GM12878 (cell line): ENCODE measurements around the gene ASIC4. TPM values are rescaled to one million over a fixed set of nuclear protein-coding genes. Genes with fewer than 3 reads are reported as not detected.

Experiments used
- ATAC-seq: fragments of 200-7000 bp; cut with Tn5 transposase; 3 replicates; pipeline ENCODE4 v1.9.1; 2020; ENCODE audit warnings: mild to moderate bottlenecking, moderate library complexity
- BruUV-seq: library from RNA; stranded (reverse); fragments of 400-500 nt; replicated peaks from 2 replicates; lab custom pipeline; 2021; lab: Mats Ljungman, UMichigan
- CTCF ChIA-PET: fragments of 300-600 bp; sonication (Branson Sonifier 250); formaldehyde crosslinking; extraction: SDS; loops from one replicate; lab custom pipeline; 2021; ENCODE audit warnings: inconsistent platforms; lab: Yijun Ruan, JAX
- POLR2A ChIA-PET: fragments of 350-600 bp; formaldehyde crosslinking; extraction: SDS; loops from one replicate; lab custom pipeline; 2021; ENCODE audit warnings: inconsistent platforms; lab: Charles Lee
- RAD21 ChIA-PET: fragments of 300-600 bp; sonication (Branson Sonifier 250); formaldehyde crosslinking; loops from one replicate; lab custom pipeline; 2023; ENCODE audit warnings: antibody characterized with exemption; ENCODE audit not compliant: unreplicated experiment; lab: Charles Lee
- SMC1A ChIA-PET: fragments of 300-600 bp; sonication (Branson Sonifier 250); formaldehyde crosslinking; loops from one replicate; lab custom pipeline; 2023; ENCODE audit not compliant: unreplicated experiment, uncharacterized antibody; lab: Charles Lee
- DNase-seq: peaks from one replicate; pipeline ENCODE4 v3.0.0-alpha.2; 2011; ENCODE audit warnings: low read depth, low spot score
- FAIRE-seq: peaks from 3 replicates; lab custom pipeline; 2011; peaks lifted over from hg19 to GRCh38; lab: Jason Lieb, UNC
- H2AFZ ChIP-seq: 2 replicates; pipeline ENCODE4 v1.6.0; 2011; ENCODE audit warnings: low read depth, low read length, control low read depth; ENCODE audit not compliant: control insufficient read depth
- H3K27ac ChIP-seq: 2 replicates; pipeline ENCODE4 v1.5.1; 2011; ENCODE audit warnings: control low read depth; ENCODE audit not compliant: control insufficient read depth, insufficient read depth
- H3K27me3 ChIP-seq, 2 experiments: replicated peaks in 1 of 2; 2 replicates each; pipeline versions ENCODE4 v1.6.0 to v1.6.1; 2011; ENCODE audit warnings: low read length in 1 of 2; ENCODE audit not compliant: control insufficient read depth in 2 of 2, insufficient read depth in 2 of 2
- H3K36me3 ChIP-seq, 2 experiments: 2 replicates each; pipeline ENCODE4 v1.5.1; 2011; ENCODE audit warnings: low read length in 1 of 2; ENCODE audit not compliant: control insufficient read depth in 2 of 2, insufficient read depth in 2 of 2
- H3K4me1 ChIP-seq: 2 replicates; pipeline ENCODE4 v1.6.1; 2011; ENCODE audit warnings: mild to moderate bottlenecking, low read length, moderate library complexity, mixed read lengths; ENCODE audit not compliant: control insufficient read depth, insufficient read depth
- H3K4me2 ChIP-seq: 2 replicates; pipeline ENCODE4 v1.6.0; 2011; ENCODE audit warnings: control low read depth; ENCODE audit not compliant: control insufficient read depth, insufficient read depth
- H3K4me3 ChIP-seq: fragments of 200-600 bp; sonication (generic); 2 replicates; pipeline ENCODE4 v1.5.1; 2016
- H3K79me2 ChIP-seq: 2 replicates; pipeline ENCODE4 v1.6.0; 2011; ENCODE audit warnings: low read length; ENCODE audit not compliant: control insufficient read depth, insufficient read depth
- H3K9ac ChIP-seq: 2 replicates; pipeline ENCODE4 v1.8.0; 2011; ENCODE audit warnings: low read length, control low read depth, mixed read lengths; ENCODE audit not compliant: control insufficient read depth, insufficient read depth
- H3K9me3 ChIP-seq: replicated peaks from 3 replicates; pipeline ENCODE4 v1.5.1; 2011; ENCODE audit warnings: mild to moderate bottlenecking, low read length; ENCODE audit not compliant: control insufficient read depth, insufficient read depth
- H4K20me1 ChIP-seq: 2 replicates; pipeline ENCODE4 v1.6.0; 2011; ENCODE audit not compliant: control insufficient read depth, insufficient read depth
- ETV6 ChIP-seq, 2 experiments: fragments of 450-650 bp in 1 of 2; IDR thresholded peaks in 1 of 2; conservative IDR thresholded peaks in 1 of 2; 2 replicates each; pipeline ENCODE4 v1.6.1; 2014; ENCODE audit warnings: antibody characterized with exemption in 1 of 2, borderline replicate concordance in 1 of 2, low read depth in 1 of 2, mild to moderate bottlenecking in 1 of 2, moderate library complexity in 1 of 2
- WGBS: methylation state at CpG from one replicate; pipeline ENCODE4 v1.1.6; 2016; ENCODE audit warnings: low lambda C conversion rate; ENCODE audit not compliant: insufficient replicate concordance, insufficient coverage; ENCODE audit errors: missing lambda C conversion rate; 5-methylcytosine and 5-hydroxymethylcytosine counted together
- in situ Hi-C: fragments of 300-500 bp; cut with MboI; formaldehyde crosslinking; loops from 9 replicates; pipeline ENCODE4 v1.14.3; 2018; ENCODE audit warnings: mixed read lengths
- intact Hi-C: fragments of 100-400 bp; cut with micrococcal nuclease; formaldehyde crosslinking; loops from one replicate; pipeline ENCODE4 v1.14.2; 2022; ENCODE audit not compliant: unreplicated experiment
- polyA plus RNA-seq, 11 experiments: library from polyadenylated mRNA; depleted of rRNA in 4 of 11; unstranded in 6 of 11; stranded (reverse) in 5 of 11; fragments of >200 nt; fragmentation: Nextera tagmentation in 4 of 11; fragmentation: Illumina TruSeq in 1 of 11; extraction: Ambion mirVana in 4 of 11; extraction: Trizol in 1 of 11; gene quantifications; 1 replicate in 1 of 11; 2 replicates in 10 of 11; pipeline versions ENCODE4 v1.2.1 to v1.2.3, GENCODE V29; 2011 to 2016; ENCODE audit warnings: inconsistent platforms in 2 of 11, missing spikeins in 2 of 11, low read depth in 1 of 11
- total RNA-seq, 4 experiments: library from RNA; depleted of rRNA in 3 of 4; stranded (reverse); fragments of >200 nt in 3 of 4; fragmentation: Illumina TruSeq in 1 of 4; extraction: Trizol in 1 of 4; gene quantifications; 2 replicates each; pipeline versions ENCODE4 v1.2.1 to v1.2.3, GENCODE V29; 2013 to 2021
- TF ChIP-seq, protein P1 (sequence below), 3 experiments: IDR thresholded peaks in 2 of 3; conservative IDR thresholded peaks in 1 of 3; 2 replicates each; pipeline ENCODE4 v1.5.1; 2011; ENCODE audit warnings: low read depth in 3 of 3, low read length in 3 of 3, mild to moderate bottlenecking in 3 of 3, control low read depth in 2 of 3, moderate library complexity in 2 of 3, inconsistent platforms in 1 of 3, mixed read lengths in 1 of 3; ENCODE audit not compliant: control insufficient read depth in 2 of 3, insufficient read depth in 1 of 3; ENCODE audit errors: extremely low read depth in 1 of 3

ASIC4 gene
- total and polyA plus RNA-seq, 10 of the 15 experiments (the other 5 are each of a cell fraction or from before 2014, with no cell fraction given), result 0.01 TPM; not detected in 9

DNA sequence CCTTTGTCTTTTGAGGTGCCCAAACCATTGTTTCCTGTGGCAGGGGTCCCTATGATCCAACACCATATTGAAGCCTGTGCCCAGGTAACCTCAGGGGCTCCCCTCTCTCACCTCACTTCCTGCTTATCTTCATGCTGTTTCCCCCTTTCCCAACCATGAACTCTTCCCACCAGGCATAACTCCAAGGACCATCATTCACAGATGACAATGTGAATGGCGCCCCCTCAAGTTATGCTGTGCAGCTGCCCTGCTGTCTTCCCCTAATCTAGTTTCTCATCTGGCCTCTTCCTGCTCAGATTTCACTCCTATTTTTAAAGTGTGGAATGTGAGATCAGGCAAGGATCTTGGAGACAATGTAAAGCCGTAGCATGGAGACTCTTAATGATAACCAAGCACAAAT is 14.1 kb upstream of the ASIC4 start:
- intact Hi-C loops, result no loop called here
- TF ChIP-seq ETV6 (conservative IDR thresholded peaks at IDR 0.05 in 1 of 2, IDR thresholded peaks at IDR 0.05 in 1 of 2; ENCODE audit: borderline replicate concordance in 1 of 2, low read depth in 1 of 2), result no peak
- TF ChIP-seq, protein P1, sequence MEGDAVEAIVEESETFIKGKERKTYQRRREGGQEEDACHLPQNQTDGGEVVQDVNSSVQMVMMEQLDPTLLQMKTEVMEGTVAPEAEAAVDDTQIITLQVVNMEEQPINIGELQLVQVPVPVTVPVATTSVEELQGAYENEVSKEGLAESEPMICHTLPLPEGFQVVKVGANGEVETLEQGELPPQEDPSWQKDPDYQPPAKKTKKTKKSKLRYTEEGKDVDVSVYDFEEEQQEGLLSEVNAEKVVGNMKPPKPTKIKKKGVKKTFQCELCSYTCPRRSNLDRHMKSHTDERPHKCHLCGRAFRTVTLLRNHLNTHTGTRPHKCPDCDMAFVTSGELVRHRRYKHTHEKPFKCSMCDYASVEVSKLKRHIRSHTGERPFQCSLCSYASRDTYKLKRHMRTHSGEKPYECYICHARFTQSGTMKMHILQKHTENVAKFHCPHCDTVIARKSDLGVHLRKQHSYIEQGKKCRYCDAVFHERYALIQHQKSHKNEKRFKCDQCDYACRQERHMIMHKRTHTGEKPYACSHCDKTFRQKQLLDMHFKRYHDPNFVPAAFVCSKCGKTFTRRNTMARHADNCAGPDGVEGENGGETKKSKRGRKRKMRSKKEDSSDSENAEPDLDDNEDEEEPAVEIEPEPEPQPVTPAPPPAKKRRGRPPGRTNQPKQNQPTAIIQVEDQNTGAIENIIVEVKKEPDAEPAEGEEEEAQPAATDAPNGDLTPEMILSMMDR (IDR thresholded peaks at IDR 0.05 in 2 of 3, conservative IDR thresholded peaks at IDR 0.05 in 1 of 3; ENCODE audit: control insufficient read depth in 2 of 3, extremely low read depth in 1 of 3, insufficient read depth in 1 of 3, low read depth in 3 of 3, low read length in 3 of 3), result peak; percentile 5 to 38 (median 25); a peak in 2 of 6 replicates
- ChIA-PET SMC1A (interaction anchor here (4.0 kb wide), 1 partner anchor 28 kb away, joined by 22 read pairs; no protein-coding TSS in a partner anchor), RAD21 (interaction anchor here (0.9 to 2.0 kb wide), 2 partner anchors 30 to 189 kb away, joined by 3 to 6 read pairs; no protein-coding TSS in a partner anchor), CTCF (interaction anchor here (0.8 to 11.4 kb wide), 10 partner anchors 8 to 143 kb away, joined by 3 to 224 read pairs (median 4); partner anchors contain the start of genes CHPF and TMEM198), POLR2A (interaction anchor here (0.6 to 2.1 kb wide), 2 partner anchors 112 to 1041 kb away, joined by 3 to 15 read pairs; partner anchors contain the start of gene DNPEP)
- H3K4me2 ChIP-seq, result peak overlapping the region; percentile 93
- H4K20me1 ChIP-seq, result no peaks in the 10 kb centered on the region
- in situ Hi-C loops, result no loop called here
- H3K4me3 ChIP-seq, result peak overlapping the region; percentile 83; the same call in 1 of the 2 replicates
- DNase-seq (no peak), ATAC-seq (no peak), FAIRE-seq (no peak)
- 72% methylated on average over 2 of the region's 2 CpGs for whole genome bisulfite sequencing
- H3K36me3 ChIP-seq, result peaks cover 0 to 7% of the 10 kb centered on the region in 2 experiments; a peak in 1 of 4 replicates
- H3K79me2 ChIP-seq, result peaks cover 11% of the 10 kb centered on the region
- H2AFZ ChIP-seq, result no peak overlapping the region
- BruUV-seq, result no TSS peak
- peaks cover 5 to 14% of the 10 kb centered on the region in 2 experiments for H3K27me3 ChIP-seq
- no peaks in the 10 kb centered on the region; the same call in 2 of the 3 replicates for H3K9me3 ChIP-seq
- no peak overlapping the region for H3K27ac ChIP-seq
- no peak overlapping the region; the same call in 1 of the 2 replicates for H3K9ac ChIP-seq
- peaks cover 15% of the 10 kb centered on the region for H3K4me1 ChIP-seq
